H1 (cell line): ENCODE measurements around the gene CPM. TPM values are rescaled to one million over a fixed set of nuclear protein-coding genes. Genes with fewer than 3 reads are reported as not detected.

Experiments
- BACH1 ChIP-seq: IDR thresholded peaks from 2 replicates; pipeline ENCODE4 v1.6.1; 2012; ENCODE audit warnings: low read length, improper control_type of control experiment
- BRCA1 ChIP-seq: IDR thresholded peaks from 2 replicates; pipeline ENCODE4 v1.6.1; 2012; ENCODE audit warnings: low read depth, low read length, improper control_type of control experiment
- CBX5 ChIP-seq: fragments of 300-800, 300-1000 bp; sonication (generic); IDR thresholded peaks from 2 replicates; pipeline ENCODE4 v1.7.1; 2016; ENCODE audit warnings: antibody characterized with exemption, low read length, low read depth
- KDM1A ChIP-seq: fragments of 200-600, 300-600 bp; sonication (generic); IDR thresholded peaks from 2 replicates; pipeline ENCODE4 v1.7.1; 2016; ENCODE audit warnings: mild to moderate bottlenecking, low read length, borderline replicate concordance
- NRF1 ChIP-seq: IDR thresholded peaks from 2 replicates; pipeline ENCODE4 v1.6.1; 2011; ENCODE audit warnings: mild to moderate bottlenecking, low read depth, low read length, improper control_type of control experiment
- polyA plus RNA-seq, 7 experiments: library from polyadenylated mRNA; depleted of rRNA in 3 of 7; stranded (reverse) in 5 of 7; unstranded in 2 of 7; fragments of >200 nt in 5 of 7; fragments of 200-250 nt in 2 of 7; gene quantifications; 1 replicate in 5 of 7; 2 replicates in 1 of 7; 4 replicates in 1 of 7; pipeline versions ENCODE4 v1.2.1 to v1.2.3, GENCODE V29; 2011 to 2013; ENCODE audit warnings: missing spikeins in 2 of 7, mixed read lengths in 2 of 7
- total RNA-seq: library from RNA; stranded (reverse); fragmentation: NEBNext Ultra II Directional; extraction: Animal tissue kit (Norgen Biotek cat#: 25700); gene quantifications from 2 replicates; pipeline ENCODE4 v1.2.1, GENCODE V29; 2021
- TF ChIP-seq, protein P1 (sequence below): fragments of 300-600 bp; sonication (generic); IDR thresholded peaks from 2 replicates; pipeline ENCODE4 v1.7.1; 2012; ENCODE audit warnings: low read length, moderate library complexity, mild to moderate bottlenecking, inconsistent platforms; ENCODE audit not compliant: insufficient replicate concordance
- TF ChIP-seq, protein P2 (sequence below): IDR thresholded peaks from 2 replicates; pipeline ENCODE4 v1.6.1; 2012; ENCODE audit warnings: inconsistent platforms
- TF ChIP-seq, protein P3 (sequence below): IDR thresholded peaks from 2 replicates; pipeline ENCODE4 v1.6.1; 2012; ENCODE audit warnings: inconsistent platforms

CPM gene
- total and polyA plus RNA-seq, 2 of the 8 experiments (the other 6 are each of a cell fraction or from before 2014, with no cell fraction given), result 0.33 to 3.1 TPM

DNA sequence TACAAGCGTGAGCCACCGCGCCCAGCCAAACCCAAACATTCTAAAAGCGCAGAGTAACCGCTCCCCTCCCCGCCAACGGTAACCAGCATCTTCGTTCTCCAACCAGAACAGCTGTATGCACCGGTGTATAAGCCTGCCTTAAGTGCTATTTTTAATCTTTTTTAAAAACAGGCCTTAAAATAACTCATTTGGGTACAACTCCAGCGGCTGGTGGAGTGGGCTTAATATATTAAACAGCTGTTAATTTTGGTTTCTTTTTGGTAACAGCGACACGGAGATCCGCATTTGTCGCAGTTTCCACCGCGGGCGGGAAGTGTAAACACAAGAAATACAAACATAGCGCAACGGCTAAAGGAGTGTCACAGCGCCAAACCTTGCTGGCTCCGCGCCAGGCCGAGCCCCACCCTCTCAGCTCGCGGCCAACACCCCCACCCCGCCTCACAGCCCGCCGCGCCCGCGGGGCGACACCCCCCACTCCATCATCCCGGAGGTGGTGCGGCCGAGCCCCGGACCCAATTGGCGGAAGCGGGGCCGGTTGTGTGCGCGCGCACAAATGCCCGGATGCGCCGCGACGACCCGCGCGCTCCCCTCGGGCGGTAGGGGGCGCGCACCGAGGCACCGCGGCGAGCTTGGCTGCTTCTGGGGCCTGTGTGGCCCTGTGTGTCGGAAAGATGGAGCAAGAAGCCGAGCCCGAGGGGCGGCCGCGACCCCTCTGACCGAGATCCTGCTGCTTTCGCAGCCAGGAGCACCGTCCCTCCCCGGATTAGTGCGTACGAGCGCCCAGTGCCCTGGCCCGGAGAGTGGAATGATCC is 125.2 kb downstream of the CPM start, which contains the start of gene MDM2 (continued):
- no peak for TF ChIP-seq CBX5
- TF ChIP-seq BRCA1, result no peak
- TF ChIP-seq KDM1A, result no peak
- TF ChIP-seq, protein P1, sequence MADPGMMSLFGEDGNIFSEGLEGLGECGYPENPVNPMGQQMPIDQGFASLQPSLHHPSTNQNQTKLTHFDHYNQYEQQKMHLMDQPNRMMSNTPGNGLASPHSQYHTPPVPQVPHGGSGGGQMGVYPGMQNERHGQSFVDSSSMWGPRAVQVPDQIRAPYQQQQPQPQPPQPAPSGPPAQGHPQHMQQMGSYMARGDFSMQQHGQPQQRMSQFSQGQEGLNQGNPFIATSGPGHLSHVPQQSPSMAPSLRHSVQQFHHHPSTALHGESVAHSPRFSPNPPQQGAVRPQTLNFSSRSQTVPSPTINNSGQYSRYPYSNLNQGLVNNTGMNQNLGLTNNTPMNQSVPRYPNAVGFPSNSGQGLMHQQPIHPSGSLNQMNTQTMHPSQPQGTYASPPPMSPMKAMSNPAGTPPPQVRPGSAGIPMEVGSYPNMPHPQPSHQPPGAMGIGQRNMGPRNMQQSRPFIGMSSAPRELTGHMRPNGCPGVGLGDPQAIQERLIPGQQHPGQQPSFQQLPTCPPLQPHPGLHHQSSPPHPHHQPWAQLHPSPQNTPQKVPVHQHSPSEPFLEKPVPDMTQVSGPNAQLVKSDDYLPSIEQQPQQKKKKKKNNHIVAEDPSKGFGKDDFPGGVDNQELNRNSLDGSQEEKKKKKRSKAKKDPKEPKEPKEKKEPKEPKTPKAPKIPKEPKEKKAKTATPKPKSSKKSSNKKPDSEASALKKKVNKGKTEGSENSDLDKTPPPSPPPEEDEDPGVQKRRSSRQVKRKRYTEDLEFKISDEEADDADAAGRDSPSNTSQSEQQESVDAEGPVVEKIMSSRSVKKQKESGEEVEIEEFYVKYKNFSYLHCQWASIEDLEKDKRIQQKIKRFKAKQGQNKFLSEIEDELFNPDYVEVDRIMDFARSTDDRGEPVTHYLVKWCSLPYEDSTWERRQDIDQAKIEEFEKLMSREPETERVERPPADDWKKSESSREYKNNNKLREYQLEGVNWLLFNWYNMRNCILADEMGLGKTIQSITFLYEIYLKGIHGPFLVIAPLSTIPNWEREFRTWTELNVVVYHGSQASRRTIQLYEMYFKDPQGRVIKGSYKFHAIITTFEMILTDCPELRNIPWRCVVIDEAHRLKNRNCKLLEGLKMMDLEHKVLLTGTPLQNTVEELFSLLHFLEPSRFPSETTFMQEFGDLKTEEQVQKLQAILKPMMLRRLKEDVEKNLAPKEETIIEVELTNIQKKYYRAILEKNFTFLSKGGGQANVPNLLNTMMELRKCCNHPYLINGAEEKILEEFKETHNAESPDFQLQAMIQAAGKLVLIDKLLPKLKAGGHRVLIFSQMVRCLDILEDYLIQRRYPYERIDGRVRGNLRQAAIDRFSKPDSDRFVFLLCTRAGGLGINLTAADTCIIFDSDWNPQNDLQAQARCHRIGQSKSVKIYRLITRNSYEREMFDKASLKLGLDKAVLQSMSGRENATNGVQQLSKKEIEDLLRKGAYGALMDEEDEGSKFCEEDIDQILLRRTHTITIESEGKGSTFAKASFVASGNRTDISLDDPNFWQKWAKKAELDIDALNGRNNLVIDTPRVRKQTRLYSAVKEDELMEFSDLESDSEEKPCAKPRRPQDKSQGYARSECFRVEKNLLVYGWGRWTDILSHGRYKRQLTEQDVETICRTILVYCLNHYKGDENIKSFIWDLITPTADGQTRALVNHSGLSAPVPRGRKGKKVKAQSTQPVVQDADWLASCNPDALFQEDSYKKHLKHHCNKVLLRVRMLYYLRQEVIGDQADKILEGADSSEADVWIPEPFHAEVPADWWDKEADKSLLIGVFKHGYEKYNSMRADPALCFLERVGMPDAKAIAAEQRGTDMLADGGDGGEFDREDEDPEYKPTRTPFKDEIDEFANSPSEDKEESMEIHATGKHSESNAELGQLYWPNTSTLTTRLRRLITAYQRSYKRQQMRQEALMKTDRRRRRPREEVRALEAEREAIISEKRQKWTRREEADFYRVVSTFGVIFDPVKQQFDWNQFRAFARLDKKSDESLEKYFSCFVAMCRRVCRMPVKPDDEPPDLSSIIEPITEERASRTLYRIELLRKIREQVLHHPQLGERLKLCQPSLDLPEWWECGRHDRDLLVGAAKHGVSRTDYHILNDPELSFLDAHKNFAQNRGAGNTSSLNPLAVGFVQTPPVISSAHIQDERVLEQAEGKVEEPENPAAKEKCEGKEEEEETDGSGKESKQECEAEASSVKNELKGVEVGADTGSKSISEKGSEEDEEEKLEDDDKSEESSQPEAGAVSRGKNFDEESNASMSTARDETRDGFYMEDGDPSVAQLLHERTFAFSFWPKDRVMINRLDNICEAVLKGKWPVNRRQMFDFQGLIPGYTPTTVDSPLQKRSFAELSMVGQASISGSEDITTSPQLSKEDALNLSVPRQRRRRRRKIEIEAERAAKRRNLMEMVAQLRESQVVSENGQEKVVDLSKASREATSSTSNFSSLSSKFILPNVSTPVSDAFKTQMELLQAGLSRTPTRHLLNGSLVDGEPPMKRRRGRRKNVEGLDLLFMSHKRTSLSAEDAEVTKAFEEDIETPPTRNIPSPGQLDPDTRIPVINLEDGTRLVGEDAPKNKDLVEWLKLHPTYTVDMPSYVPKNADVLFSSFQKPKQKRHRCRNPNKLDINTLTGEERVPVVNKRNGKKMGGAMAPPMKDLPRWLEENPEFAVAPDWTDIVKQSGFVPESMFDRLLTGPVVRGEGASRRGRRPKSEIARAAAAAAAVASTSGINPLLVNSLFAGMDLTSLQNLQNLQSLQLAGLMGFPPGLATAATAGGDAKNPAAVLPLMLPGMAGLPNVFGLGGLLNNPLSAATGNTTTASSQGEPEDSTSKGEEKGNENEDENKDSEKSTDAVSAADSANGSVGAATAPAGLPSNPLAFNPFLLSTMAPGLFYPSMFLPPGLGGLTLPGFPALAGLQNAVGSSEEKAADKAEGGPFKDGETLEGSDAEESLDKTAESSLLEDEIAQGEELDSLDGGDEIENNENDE, result no peak
- TF ChIP-seq, protein P2, sequence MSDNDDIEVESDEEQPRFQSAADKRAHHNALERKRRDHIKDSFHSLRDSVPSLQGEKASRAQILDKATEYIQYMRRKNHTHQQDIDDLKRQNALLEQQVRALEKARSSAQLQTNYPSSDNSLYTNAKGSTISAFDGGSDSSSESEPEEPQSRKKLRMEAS, result peak; percentile 67
- TF ChIP-seq NRF1, result no peak
- no peak for TF ChIP-seq BACH1
- TF ChIP-seq, protein P3, sequence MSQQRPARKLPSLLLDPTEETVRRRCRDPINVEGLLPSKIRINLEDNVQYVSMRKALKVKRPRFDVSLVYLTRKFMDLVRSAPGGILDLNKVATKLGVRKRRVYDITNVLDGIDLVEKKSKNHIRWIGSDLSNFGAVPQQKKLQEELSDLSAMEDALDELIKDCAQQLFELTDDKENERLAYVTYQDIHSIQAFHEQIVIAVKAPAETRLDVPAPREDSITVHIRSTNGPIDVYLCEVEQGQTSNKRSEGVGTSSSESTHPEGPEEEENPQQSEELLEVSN, result peak; percentile 76; the same call in 1 of the 2 replicates
